GM18502 (cell line): ENCODE data around the gene LPAR1.
A peak's percentile ranks its signal among the peaks of the same experiment; 100 is the strongest.

Experiments
- ATAC-seq: cut with Tn5 transposase; IDR thresholded peaks from one replicate; pipeline ENCODE4 v1.9.1; 2021; ENCODE audit warnings: mild to moderate bottlenecking; ENCODE audit not compliant: unreplicated experiment, poor library complexity

LPAR1 gene

DNA sequence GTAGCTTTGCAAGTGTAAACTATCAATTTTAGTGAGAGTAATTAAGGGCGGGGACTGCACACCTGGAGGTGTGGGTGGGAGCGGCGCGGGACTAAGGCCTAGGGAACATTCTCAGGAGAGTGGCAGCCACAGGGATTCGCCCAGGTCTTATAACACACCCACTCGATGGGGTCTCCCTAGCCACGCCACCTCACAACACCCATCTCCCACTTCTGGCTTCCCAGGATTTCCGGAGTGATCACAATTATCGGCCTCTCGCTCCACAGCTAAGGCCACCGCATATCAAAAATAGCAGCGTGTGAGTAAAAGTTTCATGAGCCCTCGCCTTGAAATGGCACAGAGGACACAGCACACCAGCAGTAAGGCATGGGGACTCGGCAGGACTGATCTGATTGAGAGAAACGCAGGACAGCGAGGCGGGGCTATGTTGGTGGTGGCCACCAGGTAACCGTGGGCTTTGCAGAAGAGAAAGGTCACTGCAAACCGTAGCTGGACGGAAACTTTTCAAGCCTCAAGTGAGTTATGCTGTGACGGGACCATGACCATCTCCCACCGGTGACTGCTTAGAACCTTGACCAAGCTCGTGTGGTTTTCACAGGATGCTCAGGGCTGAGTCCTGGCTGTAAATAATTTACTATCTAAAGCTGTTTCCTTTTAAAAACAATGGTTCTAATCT lies 1.1 kb upstream of the LPAR1 start:
- ATAC-seq = no peak

DNA sequence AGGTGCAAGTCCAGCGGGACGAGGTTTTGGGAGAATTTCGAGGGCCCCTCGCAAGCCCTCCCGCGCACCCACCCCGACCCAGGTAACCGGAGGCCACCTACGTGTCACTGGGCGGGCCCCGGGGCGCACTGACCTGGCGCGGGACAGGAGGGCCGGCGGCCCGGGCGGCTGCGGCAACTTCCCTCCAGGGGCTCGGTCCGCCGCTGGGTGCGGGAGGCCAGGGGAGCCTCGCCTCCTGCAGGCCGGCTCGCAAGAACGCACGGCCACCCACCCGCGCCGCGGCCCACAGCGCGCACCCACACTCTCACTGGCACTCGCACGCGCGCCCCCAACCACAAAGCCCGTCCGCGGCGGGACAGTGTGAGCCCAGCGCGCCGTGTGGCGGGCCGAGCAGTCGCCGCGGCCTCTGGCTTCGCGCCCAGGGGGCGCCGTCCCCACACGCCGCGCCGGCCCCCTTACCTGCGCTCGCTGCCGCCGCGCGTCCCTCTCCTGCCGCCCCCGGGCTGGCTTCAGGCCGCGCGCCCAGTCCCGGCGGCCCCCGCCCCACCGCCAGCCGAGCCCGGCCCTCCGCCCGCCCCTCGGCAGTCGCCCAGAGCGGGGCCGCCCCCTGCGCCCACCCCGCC lies 451 bp downstream of the LPAR1 start:
- peak; percentile 74 for ATAC-seq

DNA sequence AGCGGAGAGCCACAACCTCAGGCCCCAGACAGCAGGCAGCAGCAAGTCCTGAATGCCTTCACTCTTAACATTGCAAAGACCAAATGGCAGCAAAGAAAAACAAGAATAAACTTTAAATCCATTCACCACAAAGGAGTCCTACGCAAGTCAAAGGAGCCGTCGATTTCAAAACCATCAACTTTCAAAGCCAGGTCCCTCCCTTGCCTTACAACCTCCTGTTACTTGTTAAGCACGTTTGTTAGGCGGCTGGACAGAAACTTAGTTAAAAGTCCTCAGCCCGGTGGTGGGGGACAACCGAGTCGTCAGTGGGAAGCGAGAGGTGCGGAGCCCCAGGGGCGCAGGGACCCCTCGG lies 938 bp downstream of the LPAR1 start:
- no peak for ATAC-seq

DNA sequence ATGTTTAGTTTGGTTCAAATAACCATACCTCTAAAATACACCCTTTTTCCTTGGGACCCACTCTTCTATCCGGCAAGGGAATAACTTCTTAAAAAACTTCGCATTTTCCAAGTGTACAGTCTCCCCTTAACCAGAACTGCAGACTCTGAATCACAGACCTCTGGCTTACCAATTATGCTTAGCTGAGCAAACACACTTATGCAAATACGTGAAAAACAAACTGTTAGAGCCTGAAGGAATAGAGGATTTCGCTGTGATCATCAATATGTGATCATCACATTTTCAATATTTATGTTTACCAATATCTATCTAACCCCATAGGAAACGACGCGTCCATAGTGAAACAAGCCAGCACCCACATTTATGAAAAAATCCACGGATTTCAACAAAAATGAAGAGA lies 1.3 kb downstream of the LPAR1 start:
- no peak for ATAC-seq

DNA sequence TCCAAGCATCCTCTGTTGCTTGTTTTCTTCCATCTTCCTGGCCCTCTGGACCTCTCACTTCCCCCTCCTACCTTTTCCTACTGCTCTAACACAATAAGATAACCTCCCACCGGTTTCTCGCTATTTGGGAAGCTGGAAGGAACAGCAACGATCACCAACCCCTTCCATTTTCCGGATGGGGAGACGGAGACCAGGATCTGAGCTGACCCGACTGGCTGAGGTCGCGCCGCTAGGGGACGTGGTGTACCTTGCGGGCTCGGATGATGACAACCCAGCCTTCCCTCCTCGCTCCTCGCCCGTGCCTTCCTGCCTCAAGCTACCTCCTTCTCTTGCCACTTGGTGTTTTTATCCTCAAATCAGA lies 1.9 kb downstream of the LPAR1 start:
- ATAC-seq = no peak

DNA sequence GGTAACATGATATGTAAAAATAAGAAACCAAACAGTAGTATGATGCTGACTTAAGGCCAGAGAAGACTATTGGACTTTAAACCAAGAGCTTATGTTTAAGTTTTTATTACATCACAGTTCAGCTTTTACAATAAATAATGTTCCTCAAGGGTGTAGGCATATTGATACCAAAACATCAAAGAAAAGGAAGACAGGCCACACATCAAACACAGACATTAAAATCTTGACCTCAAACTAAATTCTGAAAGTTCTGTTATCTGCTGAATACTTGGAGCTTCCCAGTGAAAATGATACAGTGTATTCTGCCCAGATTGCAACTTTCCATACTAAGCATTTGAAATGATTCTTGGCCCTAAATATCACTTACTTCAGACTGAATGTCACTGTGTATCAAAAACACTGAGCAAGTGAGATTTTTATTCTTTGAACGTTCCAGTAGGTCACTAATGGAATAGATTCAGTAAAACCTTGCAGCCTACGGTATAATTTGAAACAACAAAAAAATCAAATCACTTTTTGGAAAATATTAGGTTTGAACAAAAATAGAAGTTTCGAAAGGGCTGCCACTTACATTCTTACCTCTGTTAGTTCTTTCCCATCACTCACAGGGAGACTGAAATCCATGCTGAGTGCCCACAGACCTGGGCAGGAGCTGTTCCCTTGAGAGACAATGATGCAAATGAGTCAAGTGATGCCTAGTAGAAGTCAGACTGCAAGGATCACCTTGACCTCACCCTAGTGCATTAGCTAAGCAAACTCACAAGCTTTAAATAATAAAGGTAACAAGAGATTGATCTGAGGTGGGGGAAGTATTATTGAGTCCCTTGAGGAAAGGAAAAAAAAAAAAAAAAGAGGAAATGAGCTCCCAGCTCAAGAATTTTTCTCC lies 2.5 kb downstream of the LPAR1 start:
- no peak for ATAC-seq

DNA sequence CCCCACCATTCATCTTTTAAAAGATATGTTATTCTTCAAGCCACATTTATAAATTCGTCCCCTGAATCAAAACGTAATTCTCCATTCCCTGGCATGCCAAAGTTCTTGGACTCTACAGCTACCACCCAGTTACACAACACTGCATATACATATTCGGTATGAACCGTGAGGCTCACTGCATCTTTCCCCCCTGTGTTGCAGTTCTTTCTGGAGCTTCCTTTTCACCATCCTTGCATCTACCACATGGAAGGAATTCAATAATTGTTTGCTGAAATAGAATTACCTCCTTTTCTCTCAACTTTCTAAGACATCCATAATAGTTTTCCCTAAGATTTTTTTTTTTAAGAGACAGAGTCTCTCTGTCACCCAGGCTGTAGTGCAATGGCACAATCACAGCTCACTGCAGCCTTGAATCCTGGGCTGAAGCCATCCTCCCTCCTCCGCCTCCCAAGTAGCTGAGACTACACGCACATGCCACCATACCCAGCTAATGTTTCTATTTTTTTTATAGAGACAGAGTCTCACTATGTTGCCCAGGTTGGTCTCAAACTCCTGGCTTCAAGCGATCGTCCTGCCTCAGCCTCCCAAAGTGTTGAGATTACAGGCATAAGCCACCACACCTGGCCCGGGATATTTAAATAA lies 3.3 kb downstream of the LPAR1 start:
- ATAC-seq = no peak

DNA sequence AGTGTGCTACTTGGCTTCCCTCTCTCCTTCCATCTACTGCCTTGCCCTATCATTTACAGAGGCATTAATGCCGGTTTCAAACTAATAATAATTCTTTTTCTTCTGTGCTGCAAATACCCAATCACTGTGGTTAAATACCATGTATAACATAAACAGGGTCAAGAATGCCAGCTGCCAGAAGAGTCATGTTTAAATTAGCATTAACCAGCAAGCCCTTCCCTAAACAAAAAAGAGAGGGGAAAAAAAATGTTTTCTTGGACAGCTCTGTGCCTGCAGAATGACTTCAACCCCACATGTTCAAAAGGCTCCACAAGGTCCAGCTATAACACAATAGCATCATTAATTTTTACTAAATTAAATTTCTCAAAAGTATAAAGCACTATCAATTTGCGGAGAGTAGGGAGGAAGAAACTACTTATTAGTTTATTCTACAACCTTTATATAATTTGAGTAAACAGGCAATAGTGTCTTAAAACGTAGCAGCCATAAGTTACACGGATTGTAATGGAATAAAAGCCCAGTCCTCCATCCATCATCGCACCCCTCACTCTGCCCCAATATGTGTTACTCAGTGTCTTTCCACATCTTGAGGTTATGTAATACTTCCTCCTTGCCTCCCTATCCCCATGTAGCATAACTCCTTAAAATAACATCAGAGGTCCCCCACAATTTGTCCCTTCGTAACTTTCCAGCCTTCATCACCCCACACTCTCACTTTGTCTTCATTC lies 3.9 kb downstream of the LPAR1 start:
- no peak for ATAC-seq

DNA sequence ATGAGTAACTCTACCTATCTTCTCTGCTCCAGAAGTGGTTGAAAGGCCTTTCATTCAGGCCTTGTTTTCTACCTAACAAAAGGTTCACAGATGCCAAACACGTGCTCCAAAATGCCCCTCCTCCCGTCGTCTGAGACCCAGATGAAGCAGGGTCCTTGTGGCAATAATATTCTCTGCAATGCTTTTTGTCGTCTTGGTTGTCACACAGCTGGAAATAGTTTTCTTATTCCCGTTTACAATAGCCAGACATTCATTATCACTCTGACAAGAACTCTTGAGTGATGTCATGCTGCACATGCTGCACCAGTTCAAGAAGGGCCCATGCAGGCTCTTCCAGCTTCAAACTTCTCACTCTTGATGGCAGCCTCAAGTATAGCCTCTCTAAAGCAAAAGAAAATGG lies 7.8 kb downstream of the LPAR1 start:
- no peak for ATAC-seq

DNA sequence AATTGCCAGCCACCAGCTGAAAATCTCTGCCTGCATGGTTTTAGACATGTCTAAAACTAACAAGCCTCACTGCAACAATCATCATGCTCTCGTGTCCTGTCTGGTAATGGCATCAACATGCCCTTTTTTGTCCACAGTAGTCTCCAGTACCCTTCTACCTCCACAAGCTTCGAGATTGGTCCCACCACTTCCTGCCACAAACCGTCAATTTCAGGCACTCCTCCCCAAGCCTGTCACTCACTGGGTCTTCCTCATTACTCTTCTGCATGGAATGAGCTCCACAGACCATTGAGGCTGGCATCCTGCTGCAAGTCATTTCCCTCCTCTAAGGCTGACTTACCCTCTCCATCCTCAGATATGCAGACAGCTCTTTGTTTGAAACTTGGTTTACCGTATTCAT lies 9.0 kb downstream of the LPAR1 start:
- ATAC-seq = no peak

DNA sequence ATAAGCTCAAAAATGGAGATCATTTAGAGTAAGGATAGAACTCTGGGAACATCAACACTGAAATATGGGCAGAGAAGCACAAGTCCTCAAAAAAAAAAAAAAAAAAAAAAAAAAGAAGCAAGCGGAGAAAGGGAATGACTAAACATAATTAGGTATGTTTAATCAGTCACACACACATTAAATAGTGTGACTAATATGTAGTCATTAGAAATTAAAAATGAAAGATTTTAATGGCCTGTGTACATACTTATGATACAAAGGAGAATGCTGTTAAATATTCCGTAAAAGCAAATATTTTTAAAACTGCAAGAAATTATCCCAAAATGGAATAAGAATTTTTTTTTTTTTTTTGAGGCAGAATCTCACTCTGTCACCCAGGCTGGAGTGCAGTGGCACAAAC lies 10.5 kb downstream of the LPAR1 start:
- no peak for ATAC-seq

DNA sequence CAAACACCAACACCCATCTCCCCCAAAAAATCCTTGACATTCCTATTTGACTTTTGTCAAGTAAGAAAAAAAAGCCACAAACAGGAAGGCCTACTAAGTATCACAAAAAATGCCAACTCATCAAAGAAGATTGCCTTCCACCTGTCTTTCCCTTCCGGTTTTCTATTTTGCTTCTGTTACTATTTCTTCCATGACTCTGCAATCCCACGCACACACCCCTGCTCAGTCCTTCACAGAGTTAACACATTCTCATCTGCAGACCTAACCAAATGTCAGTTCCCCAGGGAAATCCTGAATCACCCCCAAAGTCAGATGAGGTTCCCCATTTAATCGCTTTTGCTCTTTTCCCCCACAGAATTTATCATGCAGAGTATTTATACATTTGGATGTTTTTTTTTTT lies 15.1 kb downstream of the LPAR1 start:
- ATAC-seq = no peak

DNA sequence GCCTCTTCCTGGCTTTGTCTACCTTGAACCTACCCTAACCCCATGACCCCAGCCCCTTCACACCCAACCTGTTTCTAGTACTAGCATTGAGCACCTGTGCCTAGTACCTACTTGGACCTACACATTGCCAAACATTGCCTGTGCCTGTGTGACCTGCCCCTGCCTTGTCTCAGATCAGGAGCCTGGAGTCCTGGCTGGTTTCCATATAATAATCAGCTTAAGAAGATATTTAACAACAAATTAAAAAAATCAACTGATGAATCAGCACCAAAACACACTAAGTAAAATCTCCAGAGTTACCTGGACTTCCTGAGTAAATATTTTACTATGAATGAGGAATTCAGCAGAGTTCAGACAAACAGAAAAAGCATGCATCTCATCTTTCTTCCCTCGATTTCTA lies 17.7 kb downstream of the LPAR1 start:
- ATAC-seq = no peak

DNA sequence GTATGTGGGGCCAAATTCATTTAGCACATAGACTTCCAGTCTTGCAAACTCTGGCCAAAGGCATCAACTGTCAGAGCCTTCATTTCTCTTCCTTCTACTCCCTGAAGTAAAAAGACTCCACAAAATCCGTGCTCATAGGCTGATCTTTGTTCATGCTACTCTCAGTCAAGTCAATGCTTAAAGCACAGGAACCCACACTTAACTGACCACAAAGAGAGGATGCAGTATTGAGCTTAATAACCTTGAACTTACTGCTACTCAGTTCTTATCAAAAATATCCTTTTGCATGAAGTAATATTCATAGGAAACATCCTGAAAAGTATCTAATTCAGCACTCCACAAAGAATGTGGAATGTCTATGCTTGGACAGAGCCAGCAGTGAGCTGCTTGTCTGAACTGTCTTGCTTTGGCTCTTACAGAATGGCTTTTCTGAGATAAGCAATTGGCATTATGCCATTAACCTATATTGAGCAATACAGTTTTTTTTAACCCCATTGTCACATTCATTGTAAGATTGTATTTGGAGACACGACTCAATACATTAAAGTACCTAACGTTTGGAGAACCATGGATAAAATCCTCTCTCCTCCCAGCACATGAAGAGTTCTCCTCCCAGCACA lies 21.7 kb downstream of the LPAR1 start:
- ATAC-seq = no peak

DNA sequence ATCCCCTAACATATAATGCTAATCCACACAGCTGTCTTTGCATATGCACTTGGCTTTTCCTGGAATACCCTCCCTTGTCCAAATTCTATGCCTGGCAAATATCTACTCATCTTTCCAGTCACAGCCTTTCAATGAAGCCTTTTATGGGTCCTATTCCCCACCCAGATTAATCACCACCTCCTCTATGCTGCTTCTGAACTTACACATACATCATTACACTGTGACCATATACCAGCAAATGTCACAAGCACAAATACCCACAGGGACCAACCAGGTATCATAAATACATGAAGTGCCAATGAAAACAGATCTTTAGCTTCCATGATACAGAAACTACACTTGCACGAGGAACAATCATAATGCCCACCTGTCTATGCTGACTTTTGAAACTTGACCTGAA lies 22.3 kb downstream of the LPAR1 start:
- no peak for ATAC-seq

DNA sequence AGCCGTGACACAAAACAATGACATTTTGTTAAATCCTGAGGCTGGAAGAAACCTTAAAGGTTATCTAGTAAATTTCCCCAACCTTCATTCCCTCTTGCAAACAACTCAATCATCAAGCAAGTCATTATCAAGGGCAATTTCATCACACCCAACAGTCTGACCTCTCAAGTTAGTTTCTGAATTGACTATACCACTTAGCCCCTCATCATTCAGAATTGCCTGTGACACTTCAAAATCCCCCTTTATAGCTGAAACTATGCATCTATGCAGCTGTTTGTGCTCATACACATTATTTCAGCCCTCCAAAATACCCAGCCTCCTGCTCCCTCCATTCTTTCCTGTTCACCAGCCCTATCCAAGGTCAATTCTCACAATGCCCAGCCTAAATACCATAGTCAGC lies 24.6 kb downstream of the LPAR1 start:
- ATAC-seq = no peak

DNA sequence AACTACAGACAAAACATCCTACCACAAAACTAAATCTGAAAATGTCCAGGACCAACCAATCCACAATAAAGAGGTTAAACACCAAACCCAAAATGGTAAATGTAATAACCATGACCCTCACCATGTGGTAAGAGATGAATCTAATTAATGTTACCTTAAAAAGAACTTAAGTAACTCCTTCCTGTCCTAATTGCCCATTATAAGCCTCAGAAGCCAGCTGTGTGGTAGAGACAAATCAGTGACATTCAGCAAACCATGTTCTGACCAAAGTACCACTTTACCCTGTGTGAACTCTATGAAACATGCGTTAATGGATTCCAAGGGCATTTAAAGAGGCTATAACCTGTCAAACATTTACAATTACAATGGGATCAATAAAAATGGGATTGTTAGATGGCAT lies 25.0 kb downstream of the LPAR1 start:
- no peak for ATAC-seq

DNA sequence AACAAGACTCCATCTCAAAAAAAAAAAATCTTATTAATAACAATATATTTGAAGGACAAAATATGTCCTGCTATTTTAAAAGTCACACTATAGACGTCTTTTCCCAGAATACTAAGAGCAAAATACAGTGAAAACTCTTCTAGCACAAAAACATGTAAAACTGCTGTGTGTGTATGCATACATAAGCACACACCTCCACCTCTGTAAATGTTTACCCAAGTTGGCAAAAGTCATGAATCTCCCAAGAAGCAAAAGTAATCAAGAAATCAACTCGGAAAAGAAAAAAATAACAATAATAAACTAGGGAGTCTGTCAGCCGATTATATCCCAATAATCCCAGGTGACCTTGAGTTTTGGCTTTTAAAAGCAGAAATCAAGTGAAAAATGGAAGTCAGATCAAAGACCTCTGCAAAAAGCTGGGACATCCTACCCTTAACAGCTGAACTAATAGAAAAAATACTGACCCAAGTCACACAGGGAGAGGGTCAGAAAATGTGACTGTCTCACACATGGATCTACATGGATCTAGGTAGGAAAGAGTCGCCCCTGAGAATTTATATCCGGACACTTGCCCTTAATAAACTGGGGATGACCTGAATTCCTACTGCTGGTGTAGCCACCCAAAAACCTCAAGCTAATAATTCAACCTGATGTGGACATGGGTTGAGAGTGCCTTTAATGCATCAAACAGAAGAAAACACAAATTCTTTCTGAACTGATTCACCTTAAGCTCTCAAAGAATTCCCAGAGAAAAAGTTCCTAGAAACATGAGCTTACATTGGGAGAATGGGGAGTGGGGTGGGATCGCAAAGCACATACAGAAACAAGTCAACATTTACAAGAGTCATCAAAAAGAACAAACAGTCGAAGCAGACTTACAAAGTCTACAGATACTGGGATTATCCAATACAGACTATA lies 29.9 kb downstream of the LPAR1 start:
- no peak for ATAC-seq
